ENCODE data around the gene HIVEP3.

Gene HIVEP3

GRCh38 chr1:41611932-41612450, 306.7 kb downstream of the HIVEP3 start:
- DNase-seq (ENCODE audit: low spot score): no peak

- no peak for DNase-seq (ENCODE audit: low spot score)
Measured at GRCh38 chr1:41611068-41611931, 307.4 kb downstream of the HIVEP3 start.

- no peak for DNase-seq (ENCODE audit: low spot score)
Measured at GRCh38 chr1:41610361-41610760, 308.4 kb downstream of the HIVEP3 start.

GRCh38 chr1:41609166-41609883, 309.4 kb downstream of the HIVEP3 start:
- DNase-seq (ENCODE audit: low spot score): no peak

GRCh38 chr1:41608211-41608610, 310.5 kb downstream of the HIVEP3 start:
- no peak for DNase-seq (ENCODE audit: low spot score)

DNA sequence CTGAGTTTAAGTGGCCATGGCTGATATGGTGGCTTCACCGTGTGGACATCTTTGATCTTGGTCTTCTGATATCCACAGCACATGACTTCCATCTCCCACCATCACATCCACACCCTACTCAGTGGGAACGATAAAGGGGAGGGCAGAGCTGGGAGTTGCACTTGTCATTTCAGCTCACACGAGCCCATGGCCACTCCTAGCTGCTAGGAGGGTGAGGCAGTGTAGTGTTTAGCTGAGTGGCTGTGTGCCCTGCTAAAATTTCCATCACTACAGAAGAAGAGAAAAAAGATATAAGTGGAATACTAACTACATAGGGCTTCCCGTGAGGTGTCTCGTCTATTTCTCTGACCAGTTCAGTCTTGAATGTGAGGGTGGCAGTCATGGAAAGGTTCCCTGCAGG, 310.9 kb downstream of the HIVEP3 start:
- DNase-seq (ENCODE audit: low spot score): no peak

DNA sequence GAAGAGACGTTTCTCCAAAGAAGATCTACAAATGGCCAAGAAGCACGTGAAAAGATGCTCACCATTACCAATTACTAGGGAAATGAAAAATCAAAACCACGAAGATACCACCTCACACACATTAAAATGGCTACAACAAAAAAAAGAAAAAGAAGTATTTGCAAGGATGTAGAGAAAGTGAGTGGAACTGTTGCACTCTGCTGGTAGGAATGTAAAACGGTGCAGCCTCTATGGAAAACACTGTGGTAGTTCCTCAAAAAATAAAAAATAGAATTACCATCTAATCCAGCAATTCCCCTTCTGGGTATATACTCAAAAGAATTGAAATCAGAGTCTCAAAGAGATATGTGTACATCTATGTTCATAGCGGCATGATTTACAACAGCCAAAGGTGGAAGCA, 318.8 kb downstream of the HIVEP3 start:
- DNase-seq (ENCODE audit: low spot score): peak; percentile 20

GRCh38 chr1:41598325-41598724, 320.4 kb downstream of the HIVEP3 start:
- no peak for DNase-seq (ENCODE audit: low spot score)

GRCh38 chr1:41592451-41593125, 326.1 kb downstream of the HIVEP3 start:
- no peak for DNase-seq (ENCODE audit: low spot score)

DNA sequence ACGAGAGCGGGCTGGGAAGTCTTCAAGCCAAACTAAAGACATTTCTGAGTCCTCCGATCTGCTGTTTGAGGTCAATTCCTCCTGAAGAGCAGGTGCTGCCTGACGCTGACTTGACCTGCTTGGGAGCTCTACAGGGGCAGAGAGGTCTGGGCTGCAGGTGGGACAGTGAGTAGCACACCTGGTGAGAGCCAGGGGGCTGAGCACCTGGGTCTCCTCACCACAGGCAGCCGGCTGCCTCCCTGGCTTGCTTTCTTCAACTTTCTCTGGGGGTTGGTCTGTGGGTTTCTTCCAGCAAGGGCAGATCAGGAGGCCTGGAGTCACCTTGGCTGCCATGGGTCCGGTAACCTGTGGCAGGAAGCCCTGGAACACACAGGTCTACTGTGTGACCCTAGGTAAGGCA, 326.8 kb downstream of the HIVEP3 start:
- DNase-seq (ENCODE audit: low spot score): no peak

DNA sequence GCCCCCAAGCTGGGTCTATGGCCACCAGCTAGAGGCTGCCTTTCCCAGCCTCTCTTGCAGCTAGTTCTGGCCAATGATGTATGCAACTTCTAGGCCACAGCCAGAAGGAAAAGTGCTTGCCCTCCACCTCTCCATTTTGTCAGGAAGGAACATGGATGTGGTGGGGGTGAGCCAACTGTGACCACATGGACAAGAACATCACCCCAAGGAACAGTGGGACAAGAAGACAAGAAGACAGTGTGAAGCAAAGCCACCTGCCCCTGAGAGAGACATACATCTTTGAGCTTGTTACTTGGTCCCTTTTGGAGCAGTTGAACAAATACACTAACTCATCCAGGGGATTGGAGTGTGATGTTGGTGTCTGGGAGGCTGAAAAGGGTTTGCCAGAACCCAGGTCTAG, 328.4 kb downstream of the HIVEP3 start:
- no peak for DNase-seq (ENCODE audit: low spot score)

- no peak for DNase-seq (ENCODE audit: low spot score)
Measured at GRCh38 chr1:41589395-41589794, 329.3 kb downstream of the HIVEP3 start.

DNA sequence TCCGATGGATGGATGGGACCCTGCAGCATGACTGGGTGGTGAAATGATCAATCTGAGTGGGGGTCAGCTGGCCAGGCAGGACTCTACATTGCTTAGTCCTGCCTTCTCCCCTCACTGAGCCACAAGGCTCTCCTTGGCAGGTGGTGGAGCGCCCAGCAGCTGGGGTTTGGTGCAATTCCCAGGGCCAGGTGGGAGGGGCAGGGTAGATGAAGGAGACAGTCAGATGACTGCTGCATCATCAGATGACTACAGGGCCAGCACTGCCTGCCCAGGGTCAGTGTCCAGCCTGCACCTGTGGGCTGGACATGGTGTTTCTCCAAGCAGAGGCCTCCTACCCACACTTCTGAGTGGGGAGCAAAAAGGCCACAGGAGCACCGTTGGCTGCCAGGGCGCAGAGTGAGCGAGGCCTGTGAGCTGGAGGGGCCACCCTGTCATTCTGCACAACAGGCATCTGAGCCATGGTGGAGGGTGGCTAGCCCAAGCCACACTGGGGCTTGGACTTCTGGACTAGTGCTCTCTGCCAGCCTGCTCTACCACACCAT, 330.3 kb downstream of the HIVEP3 start:
- no peak for DNase-seq (ENCODE audit: low spot score)

DNA sequence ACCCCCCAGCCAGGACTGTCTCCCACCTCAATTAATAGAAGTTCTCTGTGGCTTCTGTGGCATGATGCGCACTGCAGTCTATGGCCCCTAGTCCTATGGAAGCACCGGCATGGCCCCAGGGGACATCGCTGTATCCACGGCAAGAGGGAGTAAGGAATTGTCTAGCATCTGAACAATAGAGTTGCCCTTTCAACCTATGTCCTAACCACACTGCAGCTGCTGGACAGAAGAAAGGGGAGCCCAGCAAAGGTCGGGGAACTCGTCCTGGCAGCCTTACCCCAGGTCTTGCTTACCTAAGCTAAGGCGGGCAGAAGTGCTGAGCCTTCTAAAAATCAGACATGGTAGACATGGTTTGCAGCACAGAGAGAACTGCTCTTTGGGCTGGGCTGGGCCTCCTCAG, 330.9 kb downstream of the HIVEP3 start:
- DNase-seq (ENCODE audit: low spot score): no peak

DNA sequence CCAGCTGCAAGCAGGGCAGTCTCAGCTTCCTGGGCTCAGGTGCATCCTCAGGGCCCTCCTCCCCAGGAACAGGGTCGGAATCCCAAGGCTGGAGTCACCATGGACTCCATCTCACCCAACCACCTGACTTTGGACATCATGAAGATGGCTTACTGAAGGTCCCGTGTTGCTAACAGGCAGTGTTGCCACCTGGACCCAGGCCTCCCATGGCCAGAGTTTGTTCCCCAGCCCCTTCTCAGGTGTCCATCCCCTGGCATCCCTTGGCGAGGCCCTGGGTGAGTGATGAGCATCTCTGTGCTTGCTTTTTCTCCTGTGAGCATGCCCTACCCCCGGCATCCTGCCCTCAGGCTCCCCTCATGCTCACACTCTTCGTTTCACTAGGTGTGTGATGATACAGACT, 332.5 kb downstream of the HIVEP3 start:
- DNase-seq (ENCODE audit: low spot score): no peak

GRCh38 chr1:41583658-41584547, 334.8 kb downstream of the HIVEP3 start:
- no peak for DNase-seq (ENCODE audit: low spot score)

GRCh38 chr1:41582851-41583657, 335.7 kb downstream of the HIVEP3 start:
- DNase-seq (ENCODE audit: low spot score): no peak

DNA sequence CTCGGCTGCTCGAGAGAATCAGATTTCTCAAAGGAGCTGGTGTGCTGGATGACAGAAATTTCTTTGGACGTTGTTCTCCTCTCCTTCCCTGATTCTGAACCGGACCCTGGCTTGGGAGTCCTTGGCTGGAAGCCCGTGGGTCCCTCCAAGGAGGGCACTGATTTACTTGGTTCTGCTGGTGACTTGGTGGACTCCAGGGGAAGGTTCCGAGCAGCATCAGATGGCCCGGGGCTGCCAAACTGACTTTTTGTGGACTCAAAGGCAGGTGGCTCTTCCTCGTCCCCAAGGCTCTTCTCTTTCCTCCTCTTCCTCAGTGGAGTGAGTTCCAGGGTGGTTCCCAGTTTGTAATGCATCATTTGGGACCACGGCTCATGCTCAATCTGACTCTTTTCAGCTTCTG, 336.4 kb downstream of the HIVEP3 start:
- no peak for DNase-seq (ENCODE audit: low spot score)

- DNase-seq (ENCODE audit: low spot score): no peak
Measured at GRCh38 chr1:41582004-41582325, 336.8 kb downstream of the HIVEP3 start.

GRCh38 chr1:41581216-41582003, 337.3 kb downstream of the HIVEP3 start:
- DNase-seq (ENCODE audit: low spot score): no peak
